Astrocyte (in vitro differentiated cells and primary cell): Measurements from ENCODE around the gene C1orf198.

Experiments
- EZH2 ChIP-seq: IDR thresholded peaks from 2 replicates; pipeline ENCODE4 v1.6.1; 2012; ENCODE audit warnings: mild to moderate bottlenecking, low read length, inconsistent platforms; ENCODE audit not compliant: insufficient read depth
- TF ChIP-seq, protein P1 (sequence below): IDR thresholded peaks from 2 replicates; pipeline ENCODE4 v1.5.1; 2011; ENCODE audit warnings: low read depth, mild to moderate bottlenecking, inconsistent platforms, low read length, moderate library complexity; ENCODE audit not compliant: insufficient read depth

DNA sequence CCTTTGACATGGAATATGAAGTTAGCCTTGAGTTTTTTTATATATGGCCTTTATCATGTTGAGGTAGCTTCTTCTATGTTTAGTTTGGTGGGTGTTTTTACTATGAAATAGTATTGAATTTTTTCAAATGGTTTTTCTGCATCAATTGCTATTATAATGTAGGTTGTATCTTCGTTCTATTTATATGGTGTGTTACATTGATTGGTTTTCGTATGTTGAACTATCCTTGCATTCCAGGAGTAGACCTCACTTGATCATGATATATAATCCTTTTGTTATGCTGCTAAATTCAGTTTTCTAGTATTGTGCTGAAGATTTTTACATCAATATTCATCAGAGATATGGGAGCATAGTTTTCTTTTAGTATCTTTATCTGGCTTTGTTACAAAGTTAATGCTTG, 55.8 kb downstream of the C1orf198 start:
- TF ChIP-seq, protein P1, sequence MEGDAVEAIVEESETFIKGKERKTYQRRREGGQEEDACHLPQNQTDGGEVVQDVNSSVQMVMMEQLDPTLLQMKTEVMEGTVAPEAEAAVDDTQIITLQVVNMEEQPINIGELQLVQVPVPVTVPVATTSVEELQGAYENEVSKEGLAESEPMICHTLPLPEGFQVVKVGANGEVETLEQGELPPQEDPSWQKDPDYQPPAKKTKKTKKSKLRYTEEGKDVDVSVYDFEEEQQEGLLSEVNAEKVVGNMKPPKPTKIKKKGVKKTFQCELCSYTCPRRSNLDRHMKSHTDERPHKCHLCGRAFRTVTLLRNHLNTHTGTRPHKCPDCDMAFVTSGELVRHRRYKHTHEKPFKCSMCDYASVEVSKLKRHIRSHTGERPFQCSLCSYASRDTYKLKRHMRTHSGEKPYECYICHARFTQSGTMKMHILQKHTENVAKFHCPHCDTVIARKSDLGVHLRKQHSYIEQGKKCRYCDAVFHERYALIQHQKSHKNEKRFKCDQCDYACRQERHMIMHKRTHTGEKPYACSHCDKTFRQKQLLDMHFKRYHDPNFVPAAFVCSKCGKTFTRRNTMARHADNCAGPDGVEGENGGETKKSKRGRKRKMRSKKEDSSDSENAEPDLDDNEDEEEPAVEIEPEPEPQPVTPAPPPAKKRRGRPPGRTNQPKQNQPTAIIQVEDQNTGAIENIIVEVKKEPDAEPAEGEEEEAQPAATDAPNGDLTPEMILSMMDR: no peak
- no peak for TF ChIP-seq EZH2
